ENCODE data around the gene SYVN1. TPM values are rescaled to one million over a fixed set of nuclear protein-coding genes. Genes with fewer than 3 reads are reported as not detected.
A peak's percentile ranks its signal among the peaks of the same experiment; 100 is the strongest.

SYVN1 gene
- total RNA-seq, 1 experiment from 2014 or later = 51.5 TPM

DNA sequence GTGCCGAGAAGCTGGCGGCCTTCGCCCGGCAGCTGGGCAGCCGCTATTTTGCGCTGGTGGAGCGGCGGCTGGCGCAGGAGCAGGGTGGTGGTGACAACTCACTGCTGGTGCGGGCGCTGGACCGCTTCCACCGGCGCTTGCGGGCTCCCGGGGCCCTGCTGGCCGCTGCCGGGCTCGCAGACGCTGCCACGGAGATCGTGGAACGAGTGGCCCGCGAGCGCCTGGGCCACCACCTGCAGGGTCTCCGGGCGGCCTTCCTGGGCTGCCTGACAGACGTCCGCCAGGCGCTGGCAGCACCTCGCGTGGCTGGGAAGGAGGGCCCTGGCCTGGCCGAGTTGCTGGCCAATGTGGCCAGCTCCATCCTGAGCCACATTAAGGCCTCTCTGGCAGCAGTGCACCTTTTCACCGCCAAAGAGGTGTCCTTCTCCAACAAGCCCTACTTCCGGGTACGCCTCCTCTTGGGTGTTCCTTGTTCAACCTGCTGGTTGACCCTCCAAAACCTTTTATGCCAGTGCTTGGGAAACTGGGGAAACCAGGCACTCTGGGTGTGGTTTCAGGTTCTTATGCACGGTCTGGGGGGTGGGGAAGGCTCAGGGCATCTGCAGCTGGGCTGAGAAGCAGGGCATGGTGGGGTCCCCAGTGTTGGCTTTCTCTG, 25.7 kb downstream of the SYVN1 start:
- Histone ChIP-seq H3K79me2 (ENCODE audit: low read depth) (peaks cover 8% of the 10 kb centered on the region; the same call in 1 of the 2 replicates), H3K27ac (no peak overlapping the region), H3K9me3 (ENCODE audit: insufficient read depth, low read depth) (no peaks in the 10 kb centered on the region), H2AFZ (no peak overlapping the region), H3K4me1 (replicated peaks; ENCODE audit: insufficient read depth) (peaks cover 24% of the 10 kb centered on the region), H3K9me2 (ENCODE audit: insufficient read depth) (no peaks in the 10 kb centered on the region), H3K4me2 (no peak overlapping the region), H3F3A (ENCODE audit: insufficient read depth, low read depth) (peaks cover 33% of the 10 kb centered on the region), H4K20me1 (ENCODE audit: insufficient read depth) (no peaks in the 10 kb centered on the region; the same call in 1 of the 2 replicates), H3K36me3 (ENCODE audit: low read depth) (no peaks in the 10 kb centered on the region), H3K27me3 (ENCODE audit: insufficient read depth, low read depth) (no peaks in the 10 kb centered on the region), H3K4me3 (no peak overlapping the region)
- POLR2A ChIA-PET (ENCODE audit: unreplicated experiment) = interaction anchor here (0.6 kb wide), 2 partner anchors 74 to 99 kb away, joined by 3 to 4 read pairs; no protein-coding TSS in a partner anchor
- intact Hi-C loops (cut with micrococcal nuclease; ENCODE audit: unreplicated experiment) = no loop called here
- BruUV-seq (replicated peaks) = no TSS peak
- TF ChIP-seq EZH2 (IDR thresholded peaks at IDR 0.05; ENCODE audit: low read depth) = no peak
- TF ChIP-seq, protein P1, sequence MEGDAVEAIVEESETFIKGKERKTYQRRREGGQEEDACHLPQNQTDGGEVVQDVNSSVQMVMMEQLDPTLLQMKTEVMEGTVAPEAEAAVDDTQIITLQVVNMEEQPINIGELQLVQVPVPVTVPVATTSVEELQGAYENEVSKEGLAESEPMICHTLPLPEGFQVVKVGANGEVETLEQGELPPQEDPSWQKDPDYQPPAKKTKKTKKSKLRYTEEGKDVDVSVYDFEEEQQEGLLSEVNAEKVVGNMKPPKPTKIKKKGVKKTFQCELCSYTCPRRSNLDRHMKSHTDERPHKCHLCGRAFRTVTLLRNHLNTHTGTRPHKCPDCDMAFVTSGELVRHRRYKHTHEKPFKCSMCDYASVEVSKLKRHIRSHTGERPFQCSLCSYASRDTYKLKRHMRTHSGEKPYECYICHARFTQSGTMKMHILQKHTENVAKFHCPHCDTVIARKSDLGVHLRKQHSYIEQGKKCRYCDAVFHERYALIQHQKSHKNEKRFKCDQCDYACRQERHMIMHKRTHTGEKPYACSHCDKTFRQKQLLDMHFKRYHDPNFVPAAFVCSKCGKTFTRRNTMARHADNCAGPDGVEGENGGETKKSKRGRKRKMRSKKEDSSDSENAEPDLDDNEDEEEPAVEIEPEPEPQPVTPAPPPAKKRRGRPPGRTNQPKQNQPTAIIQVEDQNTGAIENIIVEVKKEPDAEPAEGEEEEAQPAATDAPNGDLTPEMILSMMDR (conservative IDR thresholded peaks at IDR 0.05) = no peak
- DNase-seq = peak; percentile 46 to 80
- CTCF ChIA-PET = interaction anchor here (0.5 kb wide), 1 partner anchor 412 kb away, joined by 4 read pairs; no protein-coding TSS in a partner anchor

DNA sequence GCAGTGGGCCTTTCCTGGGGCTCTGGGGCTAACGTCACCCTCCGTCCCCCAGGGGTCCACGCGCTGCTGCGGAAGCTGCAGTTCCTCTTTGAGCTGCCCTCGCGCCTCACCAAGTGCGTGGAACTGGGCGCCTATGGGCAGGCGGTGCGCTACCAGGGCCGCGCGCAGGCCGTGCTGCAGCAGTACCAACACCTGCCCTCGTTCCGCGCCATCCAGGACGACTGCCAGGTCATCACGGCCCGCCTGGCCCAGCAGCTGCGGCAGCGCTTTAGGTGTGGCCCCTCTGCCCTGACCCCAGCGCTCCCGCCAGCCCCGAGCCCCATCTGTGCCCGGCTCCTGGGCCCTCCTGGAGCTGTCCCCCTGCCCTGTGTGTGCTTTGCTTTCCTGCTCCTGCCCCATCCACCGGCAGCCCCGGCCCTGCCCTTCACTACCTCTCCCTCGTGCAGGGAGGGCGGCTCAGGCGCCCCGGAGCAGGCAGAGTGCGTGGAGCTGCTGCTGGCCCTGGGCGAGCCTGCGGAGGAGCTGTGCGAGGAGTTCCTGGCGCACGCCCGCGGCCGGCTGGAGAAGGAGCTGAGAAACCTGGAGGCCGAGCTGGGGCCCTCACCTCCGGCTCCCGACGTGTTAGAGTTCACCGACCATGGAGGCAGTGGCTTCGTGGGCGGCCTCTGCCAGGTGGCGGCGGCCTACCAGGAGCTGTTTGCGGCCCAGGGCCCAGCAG, 26.4 kb downstream of the SYVN1 start:
- Histone ChIP-seq H3K4me2 (no peak overlapping the region), H4K20me1 (ENCODE audit: insufficient read depth) (no peaks in the 10 kb centered on the region; the same call in 1 of the 2 replicates), H3K27ac (no peak overlapping the region), H3K79me2 (ENCODE audit: low read depth) (peaks cover 8% of the 10 kb centered on the region), H3K36me3 (ENCODE audit: low read depth) (no peaks in the 10 kb centered on the region), H3F3A (ENCODE audit: insufficient read depth, low read depth) (peaks cover 31% of the 10 kb centered on the region), H2AFZ (no peak overlapping the region), H3K4me3 (no peak overlapping the region), H3K9me2 (ENCODE audit: insufficient read depth) (no peaks in the 10 kb centered on the region), H3K27me3 (ENCODE audit: insufficient read depth, low read depth) (no peaks in the 10 kb centered on the region), H3K9me3 (ENCODE audit: insufficient read depth, low read depth) (no peaks in the 10 kb centered on the region), H3K4me1 (replicated peaks; ENCODE audit: insufficient read depth) (peaks cover 17% of the 10 kb centered on the region)
- ChIA-PET POLR2A (ENCODE audit: unreplicated experiment) (interaction anchor here (0.6 kb wide), 1 partner anchor 98 kb away, joined by 4 read pairs; no protein-coding TSS in a partner anchor), CTCF (no interaction called here)
- TF ChIP-seq, protein P1 (conservative IDR thresholded peaks at IDR 0.05) = no peak
- TF ChIP-seq EZH2 (IDR thresholded peaks at IDR 0.05; ENCODE audit: low read depth) = no peak
- DNase-seq = no peak
- intact Hi-C loops (cut with micrococcal nuclease; ENCODE audit: unreplicated experiment) = no loop called here
- no TSS peak for BruUV-seq (replicated peaks)

DNA sequence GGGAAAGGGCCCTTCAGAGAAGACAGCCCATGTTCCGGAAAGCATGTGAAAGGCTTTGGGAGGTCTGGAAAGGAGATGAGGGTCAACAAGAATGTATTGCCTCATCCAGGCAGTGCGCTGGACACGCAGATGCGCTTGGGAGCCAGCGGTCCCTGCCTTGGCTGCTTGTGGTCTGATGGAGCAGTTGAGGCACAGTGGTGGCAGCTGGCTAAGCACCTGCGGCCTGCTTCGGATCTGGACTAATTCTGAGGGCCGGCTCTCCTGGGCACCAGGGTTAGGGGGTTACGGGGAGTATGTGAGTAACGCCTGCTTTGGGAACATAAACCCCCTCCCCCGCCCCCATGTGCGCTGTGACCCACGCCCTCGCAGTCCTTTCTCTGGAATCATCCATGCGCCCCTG, 27.2 kb downstream of the SYVN1 start:
- peaks cover 16% of the 10 kb centered on the region for H3K79me2 ChIP-seq (ENCODE audit: low read depth)
- H3K4me2 ChIP-seq = no peak overlapping the region
- H3K9me3 ChIP-seq (ENCODE audit: insufficient read depth, low read depth) = no peaks in the 10 kb centered on the region
- peaks cover 15% of the 10 kb centered on the region for H3K4me1 ChIP-seq (replicated peaks; ENCODE audit: insufficient read depth)
- CTCF ChIA-PET = no interaction called here
- POLR2A ChIA-PET (ENCODE audit: unreplicated experiment) = no interaction called here
- no peak for DNase-seq
- intact Hi-C loops (cut with micrococcal nuclease; ENCODE audit: unreplicated experiment) = no loop called here
- H3K9me2 ChIP-seq (ENCODE audit: insufficient read depth) = no peaks in the 10 kb centered on the region
- H4K20me1 ChIP-seq (ENCODE audit: insufficient read depth) = no peaks in the 10 kb centered on the region; the same call in 1 of the 2 replicates
- H2AFZ ChIP-seq = no peak overlapping the region
- H3K4me3 ChIP-seq = no peak overlapping the region
- BruUV-seq (replicated peaks) = no TSS peak
- no peak for TF ChIP-seq EZH2 (IDR thresholded peaks at IDR 0.05; ENCODE audit: low read depth)
- TF ChIP-seq, protein P1 (conservative IDR thresholded peaks at IDR 0.05) = no peak
- no peaks in the 10 kb centered on the region for H3K36me3 ChIP-seq (ENCODE audit: low read depth)
- H3K27me3 ChIP-seq (ENCODE audit: insufficient read depth, low read depth) = no peaks in the 10 kb centered on the region
- H3F3A ChIP-seq (ENCODE audit: insufficient read depth, low read depth) = peaks cover 36% of the 10 kb centered on the region
- no peak overlapping the region for H3K27ac ChIP-seq
